ENCODE measurements around the gene XRCC4.

XRCC4 gene

DNA sequence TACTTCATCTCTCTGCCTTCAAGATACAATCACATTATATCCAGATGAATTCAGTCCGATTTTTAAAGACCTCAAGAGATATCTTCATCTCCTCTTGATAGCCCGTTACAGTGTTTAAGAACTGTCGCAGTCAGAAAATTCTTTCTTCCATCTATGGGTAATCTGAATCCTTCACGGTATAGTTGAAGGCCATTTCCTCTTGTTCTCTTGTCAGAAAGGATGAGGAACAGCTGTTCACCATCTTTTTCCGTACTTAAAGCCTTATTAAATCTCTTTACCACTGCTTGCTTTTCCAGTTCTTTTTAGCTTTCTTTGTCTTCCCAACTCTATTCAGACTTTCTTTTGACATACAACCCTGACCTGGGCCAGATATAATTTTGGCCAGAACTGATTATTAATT lies 121.8 kb downstream of the XRCC4 start:
- H3K4me3 ChIP-seq (ENCODE audit: low read depth, low read length), result no peak overlapping the region
- no peak for DNase-seq (ENCODE audit: low read depth, low spot score)
- in situ Hi-C loops (cut with HindIII; ENCODE audit: low sequenced_read_pairs), result no loop called here
- TF ChIP-seq, protein P1, sequence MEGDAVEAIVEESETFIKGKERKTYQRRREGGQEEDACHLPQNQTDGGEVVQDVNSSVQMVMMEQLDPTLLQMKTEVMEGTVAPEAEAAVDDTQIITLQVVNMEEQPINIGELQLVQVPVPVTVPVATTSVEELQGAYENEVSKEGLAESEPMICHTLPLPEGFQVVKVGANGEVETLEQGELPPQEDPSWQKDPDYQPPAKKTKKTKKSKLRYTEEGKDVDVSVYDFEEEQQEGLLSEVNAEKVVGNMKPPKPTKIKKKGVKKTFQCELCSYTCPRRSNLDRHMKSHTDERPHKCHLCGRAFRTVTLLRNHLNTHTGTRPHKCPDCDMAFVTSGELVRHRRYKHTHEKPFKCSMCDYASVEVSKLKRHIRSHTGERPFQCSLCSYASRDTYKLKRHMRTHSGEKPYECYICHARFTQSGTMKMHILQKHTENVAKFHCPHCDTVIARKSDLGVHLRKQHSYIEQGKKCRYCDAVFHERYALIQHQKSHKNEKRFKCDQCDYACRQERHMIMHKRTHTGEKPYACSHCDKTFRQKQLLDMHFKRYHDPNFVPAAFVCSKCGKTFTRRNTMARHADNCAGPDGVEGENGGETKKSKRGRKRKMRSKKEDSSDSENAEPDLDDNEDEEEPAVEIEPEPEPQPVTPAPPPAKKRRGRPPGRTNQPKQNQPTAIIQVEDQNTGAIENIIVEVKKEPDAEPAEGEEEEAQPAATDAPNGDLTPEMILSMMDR (IDR thresholded peaks at IDR 0.05; ENCODE audit: low read depth, low read length), result no peak

DNA sequence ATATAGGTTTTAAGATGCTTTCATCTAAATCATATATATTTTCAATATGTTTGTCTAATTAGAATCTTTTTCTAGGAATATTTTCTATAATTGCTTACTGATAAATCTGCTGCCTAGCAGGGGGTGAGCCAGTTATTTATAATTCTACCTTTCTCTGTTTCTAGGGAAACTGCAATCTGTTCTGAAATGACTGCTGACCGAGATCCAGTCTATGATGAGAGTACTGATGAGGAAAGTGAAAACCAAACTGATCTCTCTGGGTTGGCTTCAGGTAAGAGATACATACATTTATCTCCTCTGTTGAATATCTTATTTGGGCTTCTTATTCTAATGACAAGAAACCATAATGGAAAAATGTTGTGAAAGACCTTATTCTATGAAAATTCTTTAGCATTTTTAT lies 127.3 kb downstream of the XRCC4 start:
- in situ Hi-C loops (cut with HindIII; ENCODE audit: low sequenced_read_pairs), result no loop called here
- no peak for DNase-seq (ENCODE audit: low read depth, low spot score)
- TF ChIP-seq, protein P1 (IDR thresholded peaks at IDR 0.05; ENCODE audit: low read depth, low read length), result no peak
- no peak overlapping the region for H3K4me3 ChIP-seq (ENCODE audit: low read depth, low read length)

DNA sequence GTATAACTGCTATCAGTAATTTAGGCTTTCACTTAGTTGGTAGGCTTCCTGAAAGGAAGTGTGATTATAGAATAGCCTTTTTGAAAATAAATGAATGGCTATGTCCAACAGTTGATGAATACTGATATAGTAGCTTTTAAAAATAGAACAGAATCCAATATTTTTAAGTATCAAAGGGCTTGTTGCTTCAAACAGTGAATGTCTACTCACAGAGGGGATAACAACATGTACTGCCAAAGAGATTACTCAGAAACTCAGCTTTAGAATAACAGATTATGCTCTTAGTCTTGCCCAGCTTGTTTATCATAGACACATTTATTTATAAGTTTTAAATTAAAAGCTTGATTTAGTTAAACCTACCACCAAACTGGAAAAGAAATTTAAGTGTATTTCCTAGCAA lies 132.6 kb downstream of the XRCC4 start:
- no peak overlapping the region for H3K4me3 ChIP-seq (ENCODE audit: low read depth, low read length)
- in situ Hi-C loops (cut with HindIII; ENCODE audit: low sequenced_read_pairs), result no loop called here
- no peak for DNase-seq (ENCODE audit: low read depth, low spot score)
- TF ChIP-seq, protein P1 (IDR thresholded peaks at IDR 0.05; ENCODE audit: low read depth, low read length), result no peak

DNA sequence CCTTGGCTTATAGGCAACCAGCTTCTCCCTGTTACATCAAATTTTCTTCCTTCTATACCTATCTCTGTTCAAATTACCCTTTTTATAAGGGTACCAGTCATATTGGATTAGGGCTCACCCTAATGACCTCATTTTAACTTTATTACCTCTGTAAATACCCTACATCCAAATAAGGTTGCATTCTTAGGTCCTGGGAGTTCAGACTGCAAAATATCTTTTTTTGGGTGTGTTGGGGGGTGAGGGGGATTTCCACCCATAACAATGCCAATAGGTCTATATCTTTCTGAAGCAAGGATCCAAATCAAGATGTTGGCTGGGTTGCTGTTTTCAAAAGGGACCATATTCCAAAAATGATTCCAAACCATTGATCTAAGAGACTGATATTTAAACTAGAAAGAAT lies 141.7 kb downstream of the XRCC4 start:
- H3K4me3 ChIP-seq (ENCODE audit: low read depth, low read length), result no peak overlapping the region
- in situ Hi-C loops (cut with HindIII; ENCODE audit: low sequenced_read_pairs), result no loop called here
- DNase-seq (ENCODE audit: low read depth, low spot score), result no peak
- TF ChIP-seq, protein P1 (IDR thresholded peaks at IDR 0.05; ENCODE audit: low read depth, low read length), result no peak

DNA sequence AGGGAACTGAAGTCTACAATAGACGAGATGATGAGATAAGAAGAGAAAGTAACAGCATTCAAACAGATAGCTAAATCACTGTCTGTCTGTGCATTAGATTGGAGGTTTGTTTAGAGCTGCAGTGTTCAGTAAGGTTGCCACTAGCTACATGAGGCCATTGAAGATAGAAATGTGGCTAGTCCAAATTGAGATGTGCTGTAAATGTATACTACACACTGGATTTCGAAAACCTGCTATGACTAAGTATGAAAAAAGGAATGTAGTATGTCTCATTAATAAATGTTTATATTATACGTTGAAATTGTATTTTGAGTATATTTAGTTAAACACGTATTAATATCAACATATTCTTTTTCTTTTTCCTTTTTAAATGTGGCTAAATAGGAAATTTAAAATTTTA lies 142.1 kb downstream of the XRCC4 start:
- in situ Hi-C loops (cut with HindIII; ENCODE audit: low sequenced_read_pairs), result no loop called here
- DNase-seq (ENCODE audit: low read depth, low spot score), result no peak
- TF ChIP-seq, protein P1 (IDR thresholded peaks at IDR 0.05; ENCODE audit: low read depth, low read length), result no peak
- no peak overlapping the region for H3K4me3 ChIP-seq (ENCODE audit: low read depth, low read length)

DNA sequence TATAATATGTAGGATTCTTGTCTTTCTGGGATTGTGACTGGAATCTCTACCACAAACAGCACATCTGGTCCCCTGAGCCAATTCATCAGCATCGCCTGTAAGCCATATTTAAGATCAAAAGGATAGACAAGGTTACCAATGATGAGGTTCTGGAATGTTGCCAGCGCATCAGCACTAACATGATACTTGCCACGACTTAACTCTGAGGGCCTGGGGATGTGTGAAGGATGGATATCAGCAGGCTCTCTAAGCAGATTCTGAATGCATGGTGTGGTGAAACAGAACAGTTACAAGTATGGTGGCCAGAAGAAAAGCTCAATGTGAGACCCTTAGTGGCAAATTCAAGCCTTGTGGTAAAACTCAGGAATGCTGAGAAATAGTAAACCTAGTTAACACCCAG lies 143.0 kb downstream of the XRCC4 start:
- H3K4me3 ChIP-seq (ENCODE audit: low read depth, low read length), result no peak overlapping the region
- TF ChIP-seq, protein P1 (IDR thresholded peaks at IDR 0.05; ENCODE audit: low read depth, low read length), result no peak
- in situ Hi-C loops (cut with HindIII; ENCODE audit: low sequenced_read_pairs), result no loop called here
- DNase-seq (ENCODE audit: low read depth, low spot score), result no peak

DNA sequence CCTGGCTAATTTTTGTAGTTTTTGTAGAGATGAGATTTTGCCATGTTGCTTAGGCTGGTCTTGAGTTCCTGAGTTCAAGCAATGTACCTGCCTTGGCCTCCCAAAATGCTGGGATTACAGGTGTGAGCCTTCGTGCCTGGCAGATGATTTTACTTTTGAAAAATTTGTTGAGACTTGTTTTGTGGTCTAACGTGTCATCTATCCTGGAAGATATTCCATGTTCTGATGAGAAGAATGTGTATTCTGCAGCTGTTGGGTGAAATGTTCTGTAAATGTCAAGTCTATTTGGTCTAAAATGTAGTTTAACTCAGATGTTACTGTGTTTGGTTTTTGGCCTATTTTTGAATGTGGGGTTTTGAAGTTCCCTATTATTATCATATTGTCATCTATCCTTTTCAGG lies 145.6 kb downstream of the XRCC4 start:
- no peak overlapping the region for H3K4me3 ChIP-seq (ENCODE audit: low read depth, low read length)
- in situ Hi-C loops (cut with HindIII; ENCODE audit: low sequenced_read_pairs), result no loop called here
- TF ChIP-seq, protein P1 (IDR thresholded peaks at IDR 0.05; ENCODE audit: low read depth, low read length), result no peak
- no peak for DNase-seq (ENCODE audit: low read depth, low spot score)

Measured in astrocyte of the spinal cord (primary cell).